ENCODE results near the gene MYO7B. TPM values are rescaled to one million over a fixed set of nuclear protein-coding genes. Genes with fewer than 3 reads are reported as not detected.

MYO7B gene
- total RNA-seq, 1 experiment from 2014 or later = 0.05 TPM

DNA sequence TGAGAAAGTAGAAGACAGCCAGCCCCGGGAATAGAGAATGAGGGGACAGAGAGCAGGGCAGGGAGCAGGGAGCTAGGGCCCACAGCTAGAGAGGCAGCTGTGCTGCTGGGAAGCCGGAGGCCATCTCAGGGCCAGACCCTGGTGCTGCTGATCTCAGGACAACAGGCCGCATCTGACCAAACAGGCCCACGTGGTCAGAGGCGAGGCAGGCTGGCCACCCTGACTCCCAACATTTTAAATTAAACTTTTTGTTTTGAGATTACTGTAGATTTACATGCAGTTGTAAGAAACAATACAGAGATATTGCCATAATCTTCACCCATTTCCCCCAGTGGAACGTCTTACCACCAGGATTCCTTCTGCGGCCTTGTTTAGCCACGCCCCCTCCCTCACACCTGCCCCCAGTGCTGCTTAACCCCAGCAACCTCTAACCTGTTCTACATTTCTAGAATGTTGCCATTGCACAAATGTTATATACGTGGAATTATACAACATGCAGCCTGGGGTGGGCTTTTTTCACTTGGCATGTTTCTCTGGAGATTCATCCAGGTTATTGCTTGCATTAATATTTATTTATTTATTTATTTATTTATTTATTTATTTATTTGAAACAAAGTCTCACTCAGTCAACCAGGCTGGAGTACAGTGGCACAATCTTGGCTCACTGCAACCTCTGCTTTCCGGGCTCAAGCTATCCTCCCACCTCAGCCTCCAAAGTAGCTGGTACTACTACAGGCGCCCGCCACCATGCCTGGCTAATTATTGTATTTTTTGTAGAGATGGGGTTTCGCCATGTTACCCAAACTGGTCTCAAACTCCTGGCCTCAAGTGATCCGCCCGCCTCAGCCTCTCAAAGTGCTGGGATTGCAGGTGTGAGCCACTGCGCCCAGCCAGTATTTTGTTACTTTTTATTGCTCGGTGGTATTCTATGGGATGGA lies 61.8 kb downstream of the MYO7B start:
- TF ChIP-seq, protein P1, sequence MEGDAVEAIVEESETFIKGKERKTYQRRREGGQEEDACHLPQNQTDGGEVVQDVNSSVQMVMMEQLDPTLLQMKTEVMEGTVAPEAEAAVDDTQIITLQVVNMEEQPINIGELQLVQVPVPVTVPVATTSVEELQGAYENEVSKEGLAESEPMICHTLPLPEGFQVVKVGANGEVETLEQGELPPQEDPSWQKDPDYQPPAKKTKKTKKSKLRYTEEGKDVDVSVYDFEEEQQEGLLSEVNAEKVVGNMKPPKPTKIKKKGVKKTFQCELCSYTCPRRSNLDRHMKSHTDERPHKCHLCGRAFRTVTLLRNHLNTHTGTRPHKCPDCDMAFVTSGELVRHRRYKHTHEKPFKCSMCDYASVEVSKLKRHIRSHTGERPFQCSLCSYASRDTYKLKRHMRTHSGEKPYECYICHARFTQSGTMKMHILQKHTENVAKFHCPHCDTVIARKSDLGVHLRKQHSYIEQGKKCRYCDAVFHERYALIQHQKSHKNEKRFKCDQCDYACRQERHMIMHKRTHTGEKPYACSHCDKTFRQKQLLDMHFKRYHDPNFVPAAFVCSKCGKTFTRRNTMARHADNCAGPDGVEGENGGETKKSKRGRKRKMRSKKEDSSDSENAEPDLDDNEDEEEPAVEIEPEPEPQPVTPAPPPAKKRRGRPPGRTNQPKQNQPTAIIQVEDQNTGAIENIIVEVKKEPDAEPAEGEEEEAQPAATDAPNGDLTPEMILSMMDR (IDR thresholded peaks at IDR 0.05; ENCODE audit: unreplicated experiment) = no peak
- Mint-ChIP-seq H3K9me3 (ENCODE audit: low read depth, unreplicated experiment) (no peaks in the 10 kb centered on the region), H3K4me1 (ENCODE audit: low read depth, unreplicated experiment) (no peaks in the 10 kb centered on the region), H3K4me3 (ENCODE audit: low read depth, unreplicated experiment) (no peak overlapping the region), H3K36me3 (ENCODE audit: insufficient read depth, unreplicated experiment) (no peaks in the 10 kb centered on the region), H3K27ac (ENCODE audit: unreplicated experiment) (no peak overlapping the region), H3K27me3 (ENCODE audit: unreplicated experiment) (peaks cover 43% of the 10 kb centered on the region)
- DNase-seq = no peak
- CTCF ChIA-PET = no interaction called here
- no TSS peak for BruUV-seq (replicated peaks)
- intact Hi-C loops (cut with micrococcal nuclease; ENCODE audit: unreplicated experiment) = no loop called here

DNA sequence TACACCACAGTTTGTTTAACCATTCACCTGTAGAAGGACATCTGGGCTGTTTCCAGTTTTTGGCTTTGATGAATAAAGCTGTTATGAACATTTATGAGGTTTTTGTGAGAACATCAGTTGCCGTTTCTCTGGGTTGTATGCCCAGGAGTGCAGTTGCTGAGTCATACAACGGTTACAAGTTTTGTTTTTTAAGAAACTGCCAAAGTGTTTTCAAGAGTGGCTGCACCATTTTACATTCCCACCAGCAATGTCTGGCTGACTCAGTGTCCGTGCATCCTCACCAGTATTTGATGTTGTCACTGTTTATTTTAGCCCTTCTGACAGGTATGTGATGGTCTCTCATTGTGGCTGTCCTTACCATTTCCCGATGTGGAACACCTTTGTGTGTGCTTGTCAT lies 62.5 kb downstream of the MYO7B start:
- no peaks in the 10 kb centered on the region for H3K4me1 Mint-ChIP-seq (ENCODE audit: low read depth, unreplicated experiment)
- no peaks in the 10 kb centered on the region for H3K36me3 Mint-ChIP-seq (ENCODE audit: insufficient read depth, unreplicated experiment)
- TF ChIP-seq, protein P1 (IDR thresholded peaks at IDR 0.05; ENCODE audit: unreplicated experiment) = no peak
- no TSS peak for BruUV-seq (replicated peaks)
- intact Hi-C loops (cut with micrococcal nuclease; ENCODE audit: unreplicated experiment) = no loop called here
- H3K9me3 Mint-ChIP-seq (ENCODE audit: low read depth, unreplicated experiment) = peaks cover 1% of the 10 kb centered on the region
- no peak overlapping the region for H3K27ac Mint-ChIP-seq (ENCODE audit: unreplicated experiment)
- CTCF ChIA-PET = no interaction called here
- DNase-seq = no peak
- H3K27me3 Mint-ChIP-seq (ENCODE audit: unreplicated experiment) = peaks cover 43% of the 10 kb centered on the region
- no peak overlapping the region for H3K4me3 Mint-ChIP-seq (ENCODE audit: low read depth, unreplicated experiment)

DNA sequence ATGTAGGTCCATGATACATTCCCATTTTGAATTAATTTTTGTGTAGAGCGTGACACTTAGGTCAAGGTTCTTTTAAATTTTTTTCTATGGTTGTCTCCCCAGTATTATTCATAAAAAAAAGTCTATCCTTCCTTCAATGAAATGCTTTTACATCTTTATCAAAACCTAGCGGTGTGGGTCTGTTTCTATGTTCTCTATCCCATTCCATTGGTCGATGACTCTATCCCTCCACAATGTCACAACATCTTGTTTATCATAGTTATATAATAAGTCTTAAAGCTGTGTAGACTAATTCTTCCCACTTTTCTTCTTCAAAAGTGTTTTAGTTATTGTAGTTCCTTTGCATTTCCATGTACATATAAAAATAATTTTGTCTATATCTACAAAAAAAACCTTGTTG lies 63.2 kb downstream of the MYO7B start:
- H3K4me1 Mint-ChIP-seq (ENCODE audit: low read depth, unreplicated experiment) = no peaks in the 10 kb centered on the region
- H3K4me3 Mint-ChIP-seq (ENCODE audit: low read depth, unreplicated experiment) = no peak overlapping the region
- CTCF ChIA-PET = no interaction called here
- no peak overlapping the region for H3K27ac Mint-ChIP-seq (ENCODE audit: unreplicated experiment)
- intact Hi-C loops (cut with micrococcal nuclease; ENCODE audit: unreplicated experiment) = no loop called here
- DNase-seq = no peak
- H3K36me3 Mint-ChIP-seq (ENCODE audit: insufficient read depth, unreplicated experiment) = no peaks in the 10 kb centered on the region
- peaks cover 47% of the 10 kb centered on the region for H3K27me3 Mint-ChIP-seq (ENCODE audit: unreplicated experiment)
- TF ChIP-seq, protein P1 (IDR thresholded peaks at IDR 0.05; ENCODE audit: unreplicated experiment) = no peak
- no TSS peak for BruUV-seq (replicated peaks)
- peaks cover 3% of the 10 kb centered on the region for H3K9me3 Mint-ChIP-seq (ENCODE audit: low read depth, unreplicated experiment)

DNA sequence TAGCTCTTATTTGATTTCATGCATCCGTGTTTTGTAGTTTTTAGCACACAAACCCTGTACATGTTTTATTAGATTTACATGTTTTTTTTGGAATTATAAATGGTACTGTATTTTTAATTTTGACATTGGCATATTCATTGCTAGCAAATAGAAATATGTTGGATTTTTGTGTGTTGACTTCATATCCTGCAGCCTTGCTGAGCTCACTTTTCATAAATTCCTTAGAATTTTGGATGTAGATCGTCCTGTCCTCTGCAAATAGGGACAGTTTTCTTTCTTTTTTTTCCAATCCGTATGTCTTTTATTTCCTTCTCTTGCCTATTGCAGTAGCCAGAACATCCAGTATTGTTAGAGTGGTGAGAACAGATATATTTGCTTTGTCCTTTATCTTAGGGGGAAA lies 63.7 kb downstream of the MYO7B start:
- H3K36me3 Mint-ChIP-seq (ENCODE audit: insufficient read depth, unreplicated experiment) = no peaks in the 10 kb centered on the region
- H3K27me3 Mint-ChIP-seq (ENCODE audit: unreplicated experiment) = peaks cover 52% of the 10 kb centered on the region
- TF ChIP-seq, protein P1 (IDR thresholded peaks at IDR 0.05; ENCODE audit: unreplicated experiment) = no peak
- H3K27ac Mint-ChIP-seq (ENCODE audit: unreplicated experiment) = no peak overlapping the region
- no peak for DNase-seq
- intact Hi-C loops (cut with micrococcal nuclease; ENCODE audit: unreplicated experiment) = no loop called here
- no peak overlapping the region for H3K4me3 Mint-ChIP-seq (ENCODE audit: low read depth, unreplicated experiment)
- H3K4me1 Mint-ChIP-seq (ENCODE audit: low read depth, unreplicated experiment) = no peaks in the 10 kb centered on the region
- CTCF ChIA-PET = interaction anchor here (0.6 kb wide), 1 partner anchor 95 kb away, joined by 6 read pairs; no protein-coding TSS in a partner anchor
- BruUV-seq (replicated peaks) = no TSS peak
- H3K9me3 Mint-ChIP-seq (ENCODE audit: low read depth, unreplicated experiment) = peaks cover 3% of the 10 kb centered on the region

Data from Calu3 (cell line).